HL-60/S4 (cell line): ENCODE results near the gene TNFRSF9.

Experiments
- in situ Hi-C: fragments of 300-500 bp; cut with MboI; formaldehyde crosslinking; loops from 2 replicates; pipeline ENCODE4 v1.14.3; 2022; ENCODE audit warnings: low sequenced_read_pairs

The TNFRSF9 gene

GRCh38 chr1:7878027-7878426, 62.6 kb downstream of the TNFRSF9 start:
- in situ Hi-C loops: no loop called here

GRCh38 chr1:7873801-7874795, 66.5 kb downstream of the TNFRSF9 start:
- in situ Hi-C loops: no loop called here

- in situ Hi-C loops: no loop called here
These were observed 69.5 kb downstream of the TNFRSF9 start for GRCh38 chr1:7871136-7871535.

GRCh38 chr1:7869136-7869920, 71.3 kb downstream of the TNFRSF9 start:
- in situ Hi-C loops: no loop called here

GRCh38 chr1:7868070-7868780, 72.4 kb downstream of the TNFRSF9 start:
- in situ Hi-C loops: no loop called here

GRCh38 chr1:7865978-7866377, 74.7 kb downstream of the TNFRSF9 start:
- in situ Hi-C loops: no loop called here
